ENCODE results near the gene GRIP1.

DNA sequence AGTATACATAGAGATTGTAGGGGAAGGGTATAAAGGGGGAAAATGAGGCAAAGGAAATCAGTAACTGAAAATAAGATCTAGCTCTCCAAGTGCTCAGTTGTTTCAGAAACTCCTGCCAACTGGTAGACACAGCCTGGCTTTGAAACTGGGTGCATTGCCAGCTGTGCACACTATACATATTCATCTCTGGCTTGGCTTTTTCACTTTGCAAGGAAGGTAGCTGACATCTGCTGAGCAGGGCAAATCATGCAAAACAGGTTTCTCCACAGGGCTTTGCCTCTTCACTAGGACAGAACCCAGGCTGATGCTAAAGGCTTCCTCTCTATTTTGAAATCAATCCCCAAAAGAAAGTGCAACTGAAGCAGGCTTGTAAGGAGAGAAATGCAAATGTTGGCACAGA, 275.1 kb downstream of the GRIP1 start:
- TF ChIP-seq, protein P1, sequence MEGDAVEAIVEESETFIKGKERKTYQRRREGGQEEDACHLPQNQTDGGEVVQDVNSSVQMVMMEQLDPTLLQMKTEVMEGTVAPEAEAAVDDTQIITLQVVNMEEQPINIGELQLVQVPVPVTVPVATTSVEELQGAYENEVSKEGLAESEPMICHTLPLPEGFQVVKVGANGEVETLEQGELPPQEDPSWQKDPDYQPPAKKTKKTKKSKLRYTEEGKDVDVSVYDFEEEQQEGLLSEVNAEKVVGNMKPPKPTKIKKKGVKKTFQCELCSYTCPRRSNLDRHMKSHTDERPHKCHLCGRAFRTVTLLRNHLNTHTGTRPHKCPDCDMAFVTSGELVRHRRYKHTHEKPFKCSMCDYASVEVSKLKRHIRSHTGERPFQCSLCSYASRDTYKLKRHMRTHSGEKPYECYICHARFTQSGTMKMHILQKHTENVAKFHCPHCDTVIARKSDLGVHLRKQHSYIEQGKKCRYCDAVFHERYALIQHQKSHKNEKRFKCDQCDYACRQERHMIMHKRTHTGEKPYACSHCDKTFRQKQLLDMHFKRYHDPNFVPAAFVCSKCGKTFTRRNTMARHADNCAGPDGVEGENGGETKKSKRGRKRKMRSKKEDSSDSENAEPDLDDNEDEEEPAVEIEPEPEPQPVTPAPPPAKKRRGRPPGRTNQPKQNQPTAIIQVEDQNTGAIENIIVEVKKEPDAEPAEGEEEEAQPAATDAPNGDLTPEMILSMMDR (IDR thresholded peaks at IDR 0.05): no peak
- TF ChIP-seq POLR2A (IDR thresholded peaks at IDR 0.05): no peak
- no peak for TF ChIP-seq EP300 (IDR thresholded peaks at IDR 0.05)

Data from tibial nerve (tissue), 4 donors.